ENCODE measurements around the gene GAD2. TPM values are rescaled to one million over a fixed set of nuclear protein-coding genes. Genes with fewer than 3 reads are reported as not detected.

GAD2 gene
- not detected in 5 replicates for total RNA-seq (2022; extraction: Qiagen RNA extraction; ENCODE audit: low read depth)

GRCh38 chr10:26216585-26217395, at the start of gene GAD2:
TSS of gene GAD2 (plus strand) at chr10:26216774. CDS start at chr10:26216810, 36 bp downstream.

Other genes starting within 250 kb of the GAD2 start
- 5.7 to 6.8 TPM (median 6.5 TPM) in 5 replicates for gene APBB1IP, start 221.6 kb downstream of the GAD2 start, total RNA-seq (2022; extraction: Qiagen RNA extraction; ENCODE audit: low read depth)

Measured in A549 treated with GW870086 at 1 μM for 4 hours (cell line).